H7 (cell line): Measurements from ENCODE around the gene BUD23. TPM values are rescaled to one million over a fixed set of nuclear protein-coding genes. Genes with fewer than 3 reads are reported as not detected.
"Not testable (repeated sequence)": the region's sequence is repeated elsewhere in the genome, so short reads cannot be mapped to it uniquely, and the experiment has no call there.

Experiments
- DNase-seq: peaks from one replicate; pipeline ENCODE4 v3.0.0; 2012
- H3K27me3 ChIP-seq: 2 replicates; pipeline ENCODE4 v1.6.0; 2011; ENCODE audit warnings: mild to moderate bottlenecking, low read length; ENCODE audit not compliant: control insufficient read depth, insufficient read depth
- H3K36me3 ChIP-seq: replicated peaks from 2 replicates; pipeline ENCODE4 v1.5.1; 2011; ENCODE audit warnings: low read length; ENCODE audit not compliant: control insufficient read depth, insufficient read depth
- H3K4me3 ChIP-seq: 2 replicates; pipeline ENCODE4 v1.5.1; 2011; ENCODE audit warnings: low read depth, mild to moderate bottlenecking, control low read depth, low read length, moderate library complexity; ENCODE audit not compliant: insufficient read depth
- total RNA-seq: library from RNA; depleted of rRNA; stranded (reverse); fragments of >200 nt; shearing (Covaris generic); gene quantifications from 2 replicates; pipeline ENCODE4 v1.2.3, GENCODE V29; 2014

BUD23 gene
- total RNA-seq, 1 experiment from 2014 or later: 48.0 TPM

GRCh38 chr7:73652541-73652949 is 30.9 kb upstream of the BUD23 start:
- Histone ChIP-seq H3K36me3 (no peaks in the 10 kb centered on the region), H3K4me3 (no peak overlapping the region), H3K27me3 (peaks cover 25% of the 10 kb centered on the region)
- DNase-seq: no peak

- H3K4me3 ChIP-seq, H3K36me3 ChIP-seq, DNase-seq, H3K27me3 ChIP-seq: not testable (repeated sequence)
Measured at GRCh38 chr7:73655309-73655708, 28.1 kb upstream of the BUD23 start.

- Histone ChIP-seq H3K4me3 (no peak overlapping the region), H3K27me3 (peaks cover 2% of the 10 kb centered on the region; the same call in 1 of the 2 replicates), H3K36me3 (no peaks in the 10 kb centered on the region)
- no peak for DNase-seq
Measured at GRCh38 chr7:73659983-73660382, 23.4 kb upstream of the BUD23 start.

- not testable (repeated sequence) for H3K27me3 ChIP-seq, DNase-seq, H3K36me3 ChIP-seq, H3K4me3 ChIP-seq
Measured at GRCh38 chr7:73660594-73660993, 22.8 kb upstream of the BUD23 start.

- Histone ChIP-seq H3K27me3 (peaks cover 5% of the 10 kb centered on the region; the same call in 1 of the 2 replicates), H3K36me3 (no peaks in the 10 kb centered on the region), H3K4me3 (no peak overlapping the region)
- no peak for DNase-seq
Measured at GRCh38 chr7:73663033-73663432, 20.4 kb upstream of the BUD23 start.

GRCh38 chr7:73667344-73668102 is 15.9 kb upstream of the BUD23 start, which contains the start of gene VPS37D:
VPS37D (plus strand) TSS chr7:73667831; CDS start chr7:73667959, 128 bp downstream.
- DNase-seq: peak; percentile 100
- H3K4me3 ChIP-seq: peak within 1 kb of the TSS; percentile 42
- H3K27me3 ChIP-seq: peaks cover 9% of the 10 kb centered on the region
- no peaks in the 10 kb centered on the region for H3K36me3 ChIP-seq

GRCh38 chr7:73668103-73668885 is 15.1 kb upstream of the BUD23 start:
- Histone ChIP-seq H3K36me3 (no peaks in the 10 kb centered on the region), H3K4me3 (peak overlapping the region; percentile 42), H3K27me3 (peaks cover 9% of the 10 kb centered on the region)
- DNase-seq: peak; percentile 79

GRCh38 chr7:73668886-73669230 is 14.5 kb upstream of the BUD23 start:
- Histone ChIP-seq H3K36me3 (no peaks in the 10 kb centered on the region), H3K4me3 (no peak overlapping the region), H3K27me3 (peaks cover 9% of the 10 kb centered on the region)
- no peak for DNase-seq

GRCh38 chr7:73669288-73669701 is 14.1 kb upstream of the BUD23 start:
- peak; percentile 65 for DNase-seq
- peaks cover 9% of the 10 kb centered on the region for H3K27me3 ChIP-seq
- H3K4me3 ChIP-seq: no peak overlapping the region
- no peaks in the 10 kb centered on the region for H3K36me3 ChIP-seq

- H3K36me3 ChIP-seq: no peaks in the 10 kb centered on the region
- H3K27me3 ChIP-seq: peaks cover 9% of the 10 kb centered on the region
- DNase-seq: no peak
- no peak overlapping the region for H3K4me3 ChIP-seq
Measured at GRCh38 chr7:73669858-73670385, 13.5 kb upstream of the BUD23 start.

GRCh38 chr7:73671322-73671661 is 12.1 kb upstream of the BUD23 start:
- H3K27me3 ChIP-seq: peaks cover 9% of the 10 kb centered on the region
- DNase-seq: peak; percentile 92
- H3K4me3 ChIP-seq: peak overlapping the region; percentile 5; the same call in 1 of the 2 replicates
- no peaks in the 10 kb centered on the region for H3K36me3 ChIP-seq

GRCh38 chr7:73671857-73672445 is 11.4 kb upstream of the BUD23 start:
- no peak for DNase-seq
- H3K27me3 ChIP-seq: peaks cover 6% of the 10 kb centered on the region
- H3K4me3 ChIP-seq: no peak overlapping the region
- no peaks in the 10 kb centered on the region for H3K36me3 ChIP-seq

GRCh38 chr7:73674468-73675124 is 8.8 kb upstream of the BUD23 start:
- Histone ChIP-seq H3K36me3 (peaks cover 3% of the 10 kb centered on the region), H3K4me3 (no peak overlapping the region), H3K27me3 (no peaks in the 10 kb centered on the region)
- no peak for DNase-seq

GRCh38 chr7:73676062-73676461 is 7.3 kb upstream of the BUD23 start:
- H3K27me3 ChIP-seq, H3K4me3 ChIP-seq, H3K36me3 ChIP-seq, DNase-seq: not testable (repeated sequence)
